Body of pancreas (tissue), 4 donors: ENCODE results near the gene PARS2. TPM values are rescaled to one million over a fixed set of nuclear protein-coding genes. Genes with fewer than 3 reads are reported as not detected.

Source experiments
- ATAC-seq: fragments of 150-250 bp; one replicate; pipeline ENCODE4 v1.9.1; 2016
- DNase-seq, 4 donors: peaks; one replicate each; pipeline ENCODE4 v3.0.0-alpha.2; 2019
- H3K27ac ChIP-seq, 4 donors: fragments of 200-600 bp; sonication (generic); 1 replicate in 3 of 4; 2 replicates in 1 of 4; pipeline versions ENCODE4 v1.5.1 to v1.6.1; 2016 to 2019; ENCODE audit warnings: mild to moderate bottlenecking in 1 of 4, mixed read lengths in 1 of 4, moderate library complexity in 1 of 4
- H3K27me3 ChIP-seq, 2 donors: fragments of 200-600 bp; sonication (generic); one replicate each; pipeline ENCODE4 v1.6.0; 2016; ENCODE audit warnings: mild to moderate bottlenecking in 1 of 2
- H3K36me3 ChIP-seq, 2 donors: fragments of 200-600 bp; sonication (generic); replicated peaks in 1 of 2; 2 replicates each; pipeline ENCODE4 v1.5.1; 2016; ENCODE audit warnings: low read depth in 2 of 2; ENCODE audit not compliant: insufficient read depth in 1 of 2
- H3K4me1 ChIP-seq: fragments of 200-600 bp; sonication (generic); one replicate; pipeline ENCODE4 v1.6.0; 2016
- H3K4me3 ChIP-seq, 2 donors: fragments of 200-600 bp; sonication (generic); 1 replicate in 1 of 2; 2 replicates in 1 of 2; pipeline ENCODE4 v1.5.1; 2016 to 2019
- H3K9me3 ChIP-seq, 3 donors: fragments of 200-600 bp; sonication (generic); 1 replicate in 2 of 3; 2 replicates in 1 of 3; pipeline ENCODE4 v1.5.1; 2016
- POLR2A ChIP-seq, 3 donors: fragments of 450-650 bp; IDR thresholded peaks; one replicate each; pipeline ENCODE4 v1.6.1; 2016; ENCODE audit warnings: antibody characterized with exemption in 3 of 3, mild to moderate bottlenecking in 2 of 3
- WGBS, 2 donors: methylation state at CpG; one replicate each; pipeline ENCODE4 v1.1.5; 2017; 5-methylcytosine and 5-hydroxymethylcytosine counted together
- intact Hi-C: fragments of 100-400 bp; cut with DNase I; formaldehyde crosslinking; loops from one replicate; pipeline ENCODE4 v1.15.1; 2023
- total RNA-seq, 2 donors: library from RNA; depleted of rRNA; stranded (reverse); fragments of >200 nt; gene quantifications; one replicate each; pipeline ENCODE4 v1.1.0, GENCODE V29; 2016
- TF ChIP-seq, protein P1 (sequence below), 7 experiments: fragments of 450-650 bp in 4 of 7; fragments of 200-600 bp in 3 of 7; sonication (generic) in 3 of 7; IDR thresholded peaks; one replicate each; pipeline ENCODE4 v1.5.1; 2016 to 2019; ENCODE audit warnings: antibody characterized with exemption in 7 of 7

The PARS2 gene
- total RNA-seq, 2 donors from 2014 or later: 0.66 to 2.3 TPM

DNA sequence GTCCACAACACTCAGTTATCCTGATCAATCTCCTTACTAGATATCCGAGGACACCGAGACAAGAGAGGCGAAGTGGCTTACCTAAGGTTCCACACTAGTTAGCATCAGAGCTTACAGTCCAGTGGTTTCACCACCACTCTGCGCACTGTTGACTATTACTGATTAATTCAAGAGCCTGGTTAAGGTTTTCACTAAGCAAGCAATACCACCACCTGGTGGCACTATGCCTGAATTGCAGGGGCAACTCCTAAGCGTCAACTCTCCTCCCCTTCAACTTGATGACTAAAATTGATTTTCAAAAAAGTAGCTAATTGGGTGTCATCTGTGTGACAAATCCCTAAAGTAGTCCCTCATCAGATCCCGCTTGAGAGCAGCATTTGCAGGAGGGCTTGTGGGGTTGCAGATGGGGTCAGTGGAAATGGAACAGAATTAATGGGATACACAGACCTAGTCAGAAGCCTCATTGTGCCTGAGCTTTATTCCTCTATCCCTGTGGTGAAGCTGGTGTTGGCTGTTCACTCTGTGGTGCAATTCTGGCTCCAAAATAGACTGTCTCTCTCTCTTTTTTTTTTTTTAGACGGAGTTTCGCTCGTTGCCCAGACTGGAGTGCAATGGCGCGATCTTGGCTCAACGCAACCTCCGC, 27.7 kb upstream of the PARS2 start:
- Histone ChIP-seq H3K27me3 (no peaks in the 10 kb centered on the region), H3K4me1 (peaks cover 20% of the 10 kb centered on the region), H3K27ac (no peak overlapping the region), H3K9me3 (no peaks in the 10 kb centered on the region), H3K36me3 (no peaks in the 10 kb centered on the region), H3K4me3 (no peak overlapping the region)
- no peak for ATAC-seq
- intact Hi-C loops: no loop called here
- DNase-seq: peak in 2 of 4 donors; percentile 47 to 55
- WGBS, 2 donors: 95 to 98% methylated on average over 13 of the region's 13 CpGs
- no peak for TF ChIP-seq POLR2A (IDR thresholded peaks at IDR 0.05)
- TF ChIP-seq, protein P1, sequence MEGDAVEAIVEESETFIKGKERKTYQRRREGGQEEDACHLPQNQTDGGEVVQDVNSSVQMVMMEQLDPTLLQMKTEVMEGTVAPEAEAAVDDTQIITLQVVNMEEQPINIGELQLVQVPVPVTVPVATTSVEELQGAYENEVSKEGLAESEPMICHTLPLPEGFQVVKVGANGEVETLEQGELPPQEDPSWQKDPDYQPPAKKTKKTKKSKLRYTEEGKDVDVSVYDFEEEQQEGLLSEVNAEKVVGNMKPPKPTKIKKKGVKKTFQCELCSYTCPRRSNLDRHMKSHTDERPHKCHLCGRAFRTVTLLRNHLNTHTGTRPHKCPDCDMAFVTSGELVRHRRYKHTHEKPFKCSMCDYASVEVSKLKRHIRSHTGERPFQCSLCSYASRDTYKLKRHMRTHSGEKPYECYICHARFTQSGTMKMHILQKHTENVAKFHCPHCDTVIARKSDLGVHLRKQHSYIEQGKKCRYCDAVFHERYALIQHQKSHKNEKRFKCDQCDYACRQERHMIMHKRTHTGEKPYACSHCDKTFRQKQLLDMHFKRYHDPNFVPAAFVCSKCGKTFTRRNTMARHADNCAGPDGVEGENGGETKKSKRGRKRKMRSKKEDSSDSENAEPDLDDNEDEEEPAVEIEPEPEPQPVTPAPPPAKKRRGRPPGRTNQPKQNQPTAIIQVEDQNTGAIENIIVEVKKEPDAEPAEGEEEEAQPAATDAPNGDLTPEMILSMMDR (IDR thresholded peaks at IDR 0.05): peak in 6 of 7 experiments; percentile 26 to 50 (median 43)

DNA sequence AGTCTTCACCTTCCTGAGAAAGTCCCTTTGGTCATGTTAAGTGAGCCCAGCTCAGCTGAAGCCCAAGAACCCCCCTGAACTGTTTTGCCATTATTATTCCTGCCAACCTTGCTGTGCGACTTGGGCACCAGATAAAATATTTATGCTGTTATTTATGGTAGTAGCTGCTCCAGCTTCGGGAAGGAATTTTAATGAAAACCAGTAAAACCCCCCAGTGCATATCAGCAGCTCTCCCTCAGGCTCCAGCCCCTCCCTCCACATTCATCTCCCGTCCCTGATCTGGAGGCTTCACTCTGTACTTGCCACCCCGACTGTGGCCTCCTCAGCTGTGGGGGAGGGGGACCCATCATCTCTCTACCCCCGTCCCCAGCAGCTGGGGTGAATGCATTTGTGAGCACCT, 24.1 kb upstream of the PARS2 start:
- Histone ChIP-seq H3K27me3 (no peaks in the 10 kb centered on the region), H3K4me1 (no peaks in the 10 kb centered on the region), H3K36me3 (peaks cover 0 to 6% of the 10 kb centered on the region in 2 donors), H3K4me3 (no peak overlapping the region), H3K27ac (no peak overlapping the region), H3K9me3 (no peaks in the 10 kb centered on the region)
- intact Hi-C loops: no loop called here
- TF ChIP-seq POLR2A (IDR thresholded peaks at IDR 0.05): no peak
- TF ChIP-seq, protein P1 (IDR thresholded peaks at IDR 0.05): no peak
- 77 to 86% methylated on average over 5 of the region's 5 CpGs for WGBS, 2 donors
- DNase-seq: no peak
- ATAC-seq: no peak

DNA sequence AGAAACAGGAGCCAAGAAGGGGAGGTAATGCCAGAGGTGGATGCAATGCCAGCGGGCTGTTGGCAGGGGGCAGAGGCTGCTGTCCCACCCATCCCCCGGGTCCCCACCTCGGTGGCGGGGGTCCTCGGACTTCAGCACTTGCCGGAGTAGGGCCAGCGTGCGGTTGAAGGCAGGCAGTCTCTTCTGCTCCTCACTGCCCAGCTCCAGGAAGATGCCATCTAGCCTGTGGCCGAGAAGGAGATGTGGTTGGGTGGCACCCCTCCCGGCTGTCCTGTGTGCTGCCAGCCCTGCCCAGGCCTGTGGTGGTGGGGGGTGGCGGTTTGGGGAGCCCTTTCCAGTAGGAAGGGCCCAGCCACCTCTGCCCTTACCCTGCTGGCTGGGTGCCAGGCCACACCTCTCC, 23.3 kb upstream of the PARS2 start:
- no peak for DNase-seq
- Histone ChIP-seq H3K4me3 (no peak overlapping the region), H3K4me1 (no peaks in the 10 kb centered on the region), H3K27ac (no peak overlapping the region), H3K36me3 (peaks cover 0 to 6% of the 10 kb centered on the region in 2 donors), H3K9me3 (no peaks in the 10 kb centered on the region), H3K27me3 (no peaks in the 10 kb centered on the region)
- 88 to 92% methylated on average over 8 to 11 of the region's 11 CpGs for WGBS, 2 donors
- intact Hi-C loops: no loop called here
- TF ChIP-seq POLR2A (IDR thresholded peaks at IDR 0.05): no peak
- TF ChIP-seq, protein P1 (IDR thresholded peaks at IDR 0.05): no peak
- no peak for ATAC-seq

DNA sequence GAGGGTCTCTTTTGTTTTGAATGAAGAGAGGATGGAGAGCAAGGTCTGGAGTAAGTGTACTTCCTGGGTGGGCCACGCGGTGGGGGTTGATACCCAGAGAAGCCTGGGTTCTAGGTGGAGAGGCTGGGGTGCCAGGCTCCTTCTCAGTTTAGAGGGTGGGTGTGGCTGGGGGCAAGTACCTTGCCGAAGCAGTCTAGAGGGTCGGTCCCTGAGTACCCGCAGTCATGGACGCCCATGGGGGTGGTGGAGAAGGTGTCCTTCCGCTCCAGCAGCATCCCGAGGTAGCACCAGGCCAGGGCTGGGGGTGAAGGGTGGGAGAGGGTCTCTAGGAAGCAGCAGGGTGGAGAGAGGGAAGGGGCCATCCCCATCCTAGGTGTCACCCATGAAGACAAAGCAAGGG, 22.5 kb upstream of the PARS2 start:
- Histone ChIP-seq H3K9me3 (no peaks in the 10 kb centered on the region), H3K4me3 (no peak overlapping the region), H3K4me1 (peaks cover 7% of the 10 kb centered on the region), H3K36me3 (peaks cover 0 to 6% of the 10 kb centered on the region in 2 donors), H3K27ac (no peak overlapping the region), H3K27me3 (no peaks in the 10 kb centered on the region)
- WGBS, 2 donors: 93 to 94% methylated on average over 8 of the region's 8 CpGs
- DNase-seq: no peak
- TF ChIP-seq POLR2A (IDR thresholded peaks at IDR 0.05): no peak
- TF ChIP-seq, protein P1 (IDR thresholded peaks at IDR 0.05): no peak
- intact Hi-C loops: no loop called here
- no peak for ATAC-seq

DNA sequence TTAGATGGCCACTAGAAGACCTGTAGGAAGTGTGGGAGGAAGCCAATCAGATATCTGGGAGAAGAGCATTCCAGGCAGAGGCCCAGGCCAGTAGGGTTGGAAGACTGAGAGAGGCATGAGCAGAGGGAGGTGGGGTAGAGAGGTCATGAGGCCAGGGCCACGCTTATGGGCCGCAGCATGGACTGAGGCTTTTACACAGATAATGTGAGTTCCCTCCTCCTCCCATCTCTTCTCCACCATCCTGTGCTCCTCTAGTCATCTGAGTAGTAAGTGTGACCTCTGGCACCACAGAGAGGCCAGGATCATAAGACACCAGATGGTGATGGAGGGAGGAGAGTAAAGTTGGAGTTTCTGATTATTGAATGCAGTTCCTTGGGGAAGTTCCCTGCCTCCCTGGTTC, 19.7 kb upstream of the PARS2 start:
- intact Hi-C loops: no loop called here

More for the DNA sequence above, 19.7 kb upstream of the PARS2 start:
- no peak overlapping the region for H3K4me3 ChIP-seq
- no peak for ATAC-seq
- no peaks in the 10 kb centered on the region for H3K9me3 ChIP-seq
- H3K36me3 ChIP-seq: peaks cover 0 to 6% of the 10 kb centered on the region in 2 donors
- WGBS, 2 donors: 81 to 88% methylated on average over 2 of the region's 2 CpGs
- no peaks in the 10 kb centered on the region for H3K27me3 ChIP-seq
- H3K4me1 ChIP-seq: peaks cover 7% of the 10 kb centered on the region
- no peak overlapping the region for H3K27ac ChIP-seq
- no peak for TF ChIP-seq POLR2A (IDR thresholded peaks at IDR 0.05)
- TF ChIP-seq, protein P1 (IDR thresholded peaks at IDR 0.05): no peak
- DNase-seq: no peak
